Retinal pigment epithelial cell (primary cell): ENCODE results near the gene RNF151.

Source experiments
- DNase-seq: peaks from one replicate; pipeline ENCODE4 v3.0.0-alpha.2; 2010; ENCODE audit warnings: low read depth
- H3K4me3 ChIP-seq: 2 replicates; pipeline ENCODE4 v1.5.1; 2011; ENCODE audit warnings: mild to moderate bottlenecking, low read length, control low read depth, moderate library complexity
- TF ChIP-seq, protein P1 (sequence below): conservative IDR thresholded peaks from 2 replicates; pipeline ENCODE4 v1.5.1; 2011; ENCODE audit warnings: low read depth, low read length, control low read depth, inconsistent platforms

Gene RNF151

DNA sequence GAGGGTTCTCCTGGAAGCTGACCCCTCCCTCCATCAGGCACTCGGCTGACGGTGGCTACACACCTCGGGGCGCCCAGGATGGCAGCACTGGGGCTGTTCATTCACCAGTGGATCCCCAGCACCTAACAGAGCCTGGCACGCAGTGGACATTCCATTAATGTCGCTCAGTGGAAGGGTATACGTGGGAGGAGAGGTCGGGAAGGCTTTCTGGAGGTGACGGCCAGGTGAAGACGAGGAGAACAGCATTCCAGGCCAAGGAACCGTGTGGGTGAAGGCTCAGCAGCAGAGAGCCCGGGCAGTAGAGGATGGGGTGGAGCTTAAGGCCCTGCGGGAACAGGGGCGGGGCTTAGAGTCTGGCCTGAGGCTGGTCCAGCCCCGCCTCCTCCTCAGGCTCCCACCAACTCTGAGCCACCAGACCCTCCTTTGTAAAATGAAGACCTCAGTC is 45.9 kb upstream of the RNF151 start:
- H3K4me3 ChIP-seq = no peak overlapping the region
- TF ChIP-seq, protein P1, sequence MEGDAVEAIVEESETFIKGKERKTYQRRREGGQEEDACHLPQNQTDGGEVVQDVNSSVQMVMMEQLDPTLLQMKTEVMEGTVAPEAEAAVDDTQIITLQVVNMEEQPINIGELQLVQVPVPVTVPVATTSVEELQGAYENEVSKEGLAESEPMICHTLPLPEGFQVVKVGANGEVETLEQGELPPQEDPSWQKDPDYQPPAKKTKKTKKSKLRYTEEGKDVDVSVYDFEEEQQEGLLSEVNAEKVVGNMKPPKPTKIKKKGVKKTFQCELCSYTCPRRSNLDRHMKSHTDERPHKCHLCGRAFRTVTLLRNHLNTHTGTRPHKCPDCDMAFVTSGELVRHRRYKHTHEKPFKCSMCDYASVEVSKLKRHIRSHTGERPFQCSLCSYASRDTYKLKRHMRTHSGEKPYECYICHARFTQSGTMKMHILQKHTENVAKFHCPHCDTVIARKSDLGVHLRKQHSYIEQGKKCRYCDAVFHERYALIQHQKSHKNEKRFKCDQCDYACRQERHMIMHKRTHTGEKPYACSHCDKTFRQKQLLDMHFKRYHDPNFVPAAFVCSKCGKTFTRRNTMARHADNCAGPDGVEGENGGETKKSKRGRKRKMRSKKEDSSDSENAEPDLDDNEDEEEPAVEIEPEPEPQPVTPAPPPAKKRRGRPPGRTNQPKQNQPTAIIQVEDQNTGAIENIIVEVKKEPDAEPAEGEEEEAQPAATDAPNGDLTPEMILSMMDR = no peak
- no peak for DNase-seq

DNA sequence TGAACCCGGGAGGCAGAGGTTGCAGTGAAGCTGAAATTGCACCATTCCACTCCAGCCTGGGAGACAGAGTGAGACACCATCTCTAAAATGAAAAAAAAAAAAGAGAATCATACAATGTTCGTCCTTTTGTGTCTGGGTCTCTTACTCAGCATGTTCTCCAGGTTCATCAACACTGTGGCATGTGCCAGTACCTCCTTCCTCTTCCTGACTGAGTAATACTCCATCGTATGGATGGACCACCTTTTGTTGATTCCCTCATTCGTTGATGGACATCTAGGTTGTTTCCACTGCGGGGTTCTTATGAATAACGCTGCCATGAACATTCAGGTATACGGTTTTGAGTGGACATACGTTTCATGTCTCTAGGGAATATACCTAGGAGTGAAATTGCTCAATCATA is 44.3 kb upstream of the RNF151 start:
- no peak overlapping the region for H3K4me3 ChIP-seq
- TF ChIP-seq, protein P1 = no peak
- no peak for DNase-seq

- no peak overlapping the region for H3K4me3 ChIP-seq
- TF ChIP-seq, protein P1 = peak; percentile 47
- DNase-seq = no peak
Observed at GRCh38 chr16:1923299-1924034, 43.2 kb upstream of the RNF151 start.

- TF ChIP-seq, protein P1 = no peak
- H3K4me3 ChIP-seq = no peak overlapping the region
- no peak for DNase-seq
Observed at GRCh38 chr16:1924095-1924494, 42.6 kb upstream of the RNF151 start.

DNA sequence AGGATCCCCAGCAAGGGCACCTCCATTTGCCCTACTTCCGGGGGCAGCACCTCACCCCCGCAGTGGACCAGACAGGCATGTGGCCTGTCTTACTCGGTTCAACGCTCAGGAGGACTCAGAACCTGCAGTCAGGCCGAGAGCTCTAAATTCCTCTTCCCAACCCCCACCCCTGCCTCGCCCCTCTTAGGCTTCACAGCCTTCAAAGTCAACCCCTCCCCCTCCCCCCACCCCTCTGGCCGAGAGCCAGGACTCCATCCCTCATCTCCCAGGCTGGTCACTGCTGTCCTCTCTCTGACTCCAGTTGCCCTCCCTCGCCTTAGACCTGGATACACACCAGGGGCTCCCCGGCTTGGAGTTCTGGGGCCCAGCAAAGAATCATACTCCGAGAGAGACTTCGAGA is 40.4 kb upstream of the RNF151 start:
- TF ChIP-seq, protein P1 = no peak

GRCh38 chr16:1929105-1929504 is 37.6 kb upstream of the RNF151 start:
- peak overlapping the region; percentile 55 for H3K4me3 ChIP-seq
- DNase-seq = no peak
- TF ChIP-seq, protein P1 = no peak

More for the DNA sequence above, 40.4 kb upstream of the RNF151 start:
- no peak for DNase-seq
- H3K4me3 ChIP-seq = no peak overlapping the region
